ENCODE measurements around the gene MCF2L2. TPM values are rescaled to one million over a fixed set of nuclear protein-coding genes. Genes with fewer than 3 reads are reported as not detected.
"Not testable (repeated sequence)": the region's sequence is repeated elsewhere in the genome, so short reads cannot be mapped to it uniquely, and the experiment has no call there.

Gene MCF2L2
- total and polyA plus RNA-seq, 10 donors, result 0.46 to 37.7 (median 17.6) TPM

GRCh38 chr3:183375787-183376186, 52.6 kb downstream of the MCF2L2 start:
- DNase-seq, result no peak
- Histone ChIP-seq H3K27me3 (replicated peaks in 1 of 7) (no peaks in the 10 kb centered on the region), H3K4me1 (peaks cover 0 to 39% (median 18%) of the 10 kb centered on the region in 6 donors), H3K27ac (no peak overlapping the region), H3K36me3 (peaks cover 0 to 23% (median 0%) of the 10 kb centered on the region in 6 donors), H3K9me3 (no peaks in the 10 kb centered on the region), H3K4me3 (no peak overlapping the region)
- TF ChIP-seq CTCF (IDR thresholded peaks at IDR 0.05 in 8 of 11, conservative IDR thresholded peaks at IDR 0.05 in 3 of 11) (no peak), POLR2AphosphoS5 (IDR thresholded peaks at IDR 0.05) (no peak), POLR2A (IDR thresholded peaks at IDR 0.05) (no peak)
- 28 to 61% (median 50%) methylated on average over 5 of the region's 5 CpGs for WGBS, 5 donors
- intact Hi-C loops (cut with DNase I; ENCODE audit: low total_unique reads), result loop anchor here (5.0 kb wide), 1 partner anchor 188 kb away; no protein-coding TSS in a partner anchor

- Histone ChIP-seq H3K9me3 (no peaks in the 10 kb centered on the region), H3K4me1 (peaks cover 0 to 39% (median 14%) of the 10 kb centered on the region in 6 donors), H3K36me3 (peaks cover 0 to 23% (median 0%) of the 10 kb centered on the region in 6 donors), H3K27ac (no peak overlapping the region), H3K27me3 (replicated peaks in 1 of 7) (no peaks in the 10 kb centered on the region), H3K4me3 (no peak overlapping the region)
- no peak for TF ChIP-seq POLR2AphosphoS5 (IDR thresholded peaks at IDR 0.05)
- no peak for TF ChIP-seq CTCF (IDR thresholded peaks at IDR 0.05 in 8 of 11, conservative IDR thresholded peaks at IDR 0.05 in 3 of 11)
- TF ChIP-seq POLR2A (IDR thresholded peaks at IDR 0.05), result no peak
- no peak for DNase-seq
- intact Hi-C loops (cut with DNase I; ENCODE audit: low total_unique reads), result loop anchor here (5.0 kb wide), 1 partner anchor 188 kb away; no protein-coding TSS in a partner anchor
- 75 to 87% (median 80%) methylated on average over 6 of the region's 6 CpGs for WGBS, 5 donors
Observed at GRCh38 chr3:183375337-183375736, 53.1 kb downstream of the MCF2L2 start.

- WGBS, 5 donors, result 71 to 94% (median 78%) methylated on average over 3 of the region's 3 CpGs
- no peak for DNase-seq
- no peaks in the 10 kb centered on the region for H3K9me3 ChIP-seq
- peaks cover 0 to 9% (median 0%) of the 10 kb centered on the region in 6 donors for H3K36me3 ChIP-seq
- H3K27me3 ChIP-seq (replicated peaks in 1 of 7), result no peaks in the 10 kb centered on the region
- intact Hi-C loops (cut with DNase I; ENCODE audit: low total_unique reads), result no loop called here
- H3K27ac ChIP-seq, result no peak overlapping the region
- no peak for TF ChIP-seq CTCF (IDR thresholded peaks at IDR 0.05 in 8 of 11, conservative IDR thresholded peaks at IDR 0.05 in 3 of 11)
- no peak for TF ChIP-seq POLR2A (IDR thresholded peaks at IDR 0.05)
- TF ChIP-seq POLR2AphosphoS5 (IDR thresholded peaks at IDR 0.05), result no peak
- peaks cover 0 to 39% (median 12%) of the 10 kb centered on the region in 6 donors for H3K4me1 ChIP-seq
- no peak overlapping the region for H3K4me3 ChIP-seq
Observed at GRCh38 chr3:183372911-183373310, 55.5 kb downstream of the MCF2L2 start.

GRCh38 chr3:183371600-183371968, 56.8 kb downstream of the MCF2L2 start:
- H3K4me3 ChIP-seq; DNase-seq; H3K36me3 ChIP-seq; H3K27me3 ChIP-seq (replicated peaks in 1 of 7); H3K27ac ChIP-seq; intact Hi-C loops (cut with DNase I; ENCODE audit: low total_unique reads); H3K9me3 ChIP-seq: not testable (repeated sequence)
- 72 to 92% (median 78%) methylated on average over 5 of the region's 5 CpGs for WGBS, 5 donors
- H3K4me1 ChIP-seq, result peaks cover 0 to 35% (median 15%) of the 10 kb centered on the region in 6 donors

- no peak overlapping the region for H3K4me3 ChIP-seq
- peak overlapping the region in 2 of 8 donors; percentile 23 to 33 for H3K27ac ChIP-seq
- 81 to 94% (median 91%) methylated on average over 4 of the region's 4 CpGs for WGBS, 5 donors
- H3K9me3 ChIP-seq, result no peaks in the 10 kb centered on the region
- no peak for DNase-seq
- H3K36me3 ChIP-seq, result no peaks in the 10 kb centered on the region
- intact Hi-C loops (cut with DNase I; ENCODE audit: low total_unique reads), result no loop called here
- no peaks in the 10 kb centered on the region for H3K27me3 ChIP-seq (replicated peaks in 1 of 7)
- peaks cover 0 to 27% (median 10%) of the 10 kb centered on the region in 6 donors for H3K4me1 ChIP-seq
- TF ChIP-seq CTCF (IDR thresholded peaks at IDR 0.05 in 8 of 11, conservative IDR thresholded peaks at IDR 0.05 in 3 of 11) (no peak), POLR2A (IDR thresholded peaks at IDR 0.05) (no peak), POLR2AphosphoS5 (IDR thresholded peaks at IDR 0.05) (no peak)
Observed at GRCh38 chr3:183370391-183370790, 58.0 kb downstream of the MCF2L2 start.

All from spleen (tissue), 11 donors.